Measurements from ENCODE around the gene NDUFA11. TPM values are rescaled to one million over a fixed set of nuclear protein-coding genes. Genes with fewer than 3 reads are reported as not detected.

NDUFA11 gene
- total RNA-seq, 2 experiments from 2014 or later = 233 to 237 TPM

Other genes starting within 250 kb of the NDUFA11 start
- 10 to 100 TPM; 49.4 TPM for gene MICOS13, start 223.3 kb downstream of the NDUFA11 start, total RNA-seq
- gene HSD11B1L, start 222.8 kb downstream of the NDUFA11 start, total RNA-seq = 1 to 10 TPM; 2.7 to 3.5 TPM
- gene RPL36, start 213.5 kb downstream of the NDUFA11 start, total RNA-seq = 1,000 to 10,000 TPM; 1,711 to 1,715 TPM
- 100 to 1,000 TPM; 324 to 342 TPM for gene LONP1, start 183.6 kb downstream of the NDUFA11 start, total RNA-seq
- gene CATSPERD, start 183.2 kb downstream of the NDUFA11 start, total RNA-seq = not detected
- 1 to 10 TPM; 4.4 to 5.0 TPM for gene PRR22, start 119.0 kb downstream of the NDUFA11 start, total RNA-seq
- gene DUS3L, start 112.6 kb downstream of the NDUFA11 start, total RNA-seq = 10 to 100 TPM; 69.6 to 74.5 TPM
- under 1 TPM in 1 of 2 experiments, not detected in 1; 0.72 TPM for gene NRTN, start 98.7 kb downstream of the NDUFA11 start, total RNA-seq
- not detected for gene FUT6, start 64.1 kb downstream of the NDUFA11 start, total RNA-seq
- not detected for gene FUT3, start 52.3 kb downstream of the NDUFA11 start, total RNA-seq
- gene FUT5, start 33.2 kb downstream of the NDUFA11 start, total RNA-seq = not detected
- 1 to 10 TPM; 1.2 to 2.5 TPM for gene VMAC, start 1.1 kb upstream of the NDUFA11 start, total RNA-seq
- gene CAPS, start 10.5 kb upstream of the NDUFA11 start, total RNA-seq = 1 to 10 TPM; 2.1 to 2.8 TPM
- 10 to 100 TPM; 74.3 to 87.5 TPM for gene RANBP3, start 74.3 kb upstream of the NDUFA11 start, total RNA-seq
- gene RFX2, start 206.7 kb upstream of the NDUFA11 start, total RNA-seq = 10 to 100 TPM in 1 of 2 experiments, 1 to 10 TPM in 1; 8.9 to 10.5 TPM
- gene ACSBG2, start 231.9 kb upstream of the NDUFA11 start, total RNA-seq = not detected

Data from activated CD8-positive, alpha-beta T cell treated with anti-CD3 and anti-CD28 coated beads for 36 hours (primary cell).